Measurements from ENCODE around the gene CNNM1.

DNA sequence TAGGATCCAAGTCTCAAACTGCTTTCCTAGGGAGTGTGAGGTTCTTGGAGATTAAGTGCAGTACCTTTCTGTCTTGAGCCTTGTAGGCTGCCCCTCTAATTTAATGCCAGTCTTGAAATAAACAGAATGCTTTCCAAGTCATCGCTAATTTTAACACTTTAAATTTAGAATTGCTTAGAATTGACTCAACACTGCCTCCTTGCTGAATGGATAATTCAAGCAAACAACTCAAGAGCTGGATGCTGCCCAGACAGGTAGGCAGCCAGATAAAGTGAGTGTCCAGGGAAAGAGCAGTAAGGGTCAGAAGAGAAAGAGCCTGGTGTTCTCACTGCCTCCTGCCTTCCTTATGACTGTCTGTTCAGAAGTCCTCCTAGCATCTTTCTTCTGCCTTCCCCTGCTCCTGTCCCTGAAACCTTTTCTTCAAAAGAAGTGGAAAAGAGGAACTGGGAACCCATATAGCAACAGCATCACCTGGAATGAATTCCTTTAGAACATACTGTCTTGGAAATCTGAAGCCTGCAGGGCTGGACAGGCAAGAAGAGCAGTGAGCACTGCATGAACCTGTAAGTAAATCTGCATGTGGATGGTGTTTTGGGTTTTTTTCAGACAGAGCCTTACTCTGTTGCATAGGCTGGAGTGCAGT lies 104.3 kb downstream of the CNNM1 start:
- TF ChIP-seq EZH2 (IDR thresholded peaks at IDR 0.05; ENCODE audit: insufficient read depth, poor library complexity, severe bottlenecking) = no peak
- TF ChIP-seq EZH2phosphoT487 (IDR thresholded peaks at IDR 0.05; ENCODE audit: insufficient read depth, low read depth) = no peak
